A673 (cell line): Measurements from ENCODE around the gene CLIC6. TPM values are rescaled to one million over a fixed set of nuclear protein-coding genes. Genes with fewer than 3 reads are reported as not detected.

ENCODE experiments used
- BruUV-seq: library from RNA; stranded (reverse); fragments of 400-500 nt; replicated peaks from 2 replicates; lab custom pipeline; 2021; lab: Mats Ljungman, UMichigan
- CTCF ChIA-PET: fragments of 300-600 bp; sonication (Branson Sonifier 250); formaldehyde crosslinking; loops from one replicate; lab custom pipeline; 2022; ENCODE audit warnings: antibody characterized with exemption; lab: Charles Lee
- POLR2A ChIA-PET: fragments of 300-600 bp; sonication (Branson Sonifier 250); formaldehyde crosslinking; loops from one replicate; lab custom pipeline; 2022; ENCODE audit warnings: antibody characterized with exemption; ENCODE audit not compliant: low non-redundant PET; lab: Charles Lee
- DNase-seq: peaks from one replicate; pipeline ENCODE4 v3.0.0-alpha.2; 2015; ENCODE audit warnings: low spot score
- H3K27ac ChIP-seq: fragments of 200-600 bp; sonication (generic); 2 replicates; pipeline ENCODE4 v1.5.1; 2016; ENCODE audit warnings: mixed run types, low read depth, mild to moderate bottlenecking, mixed read lengths, antibody characterized with exemption, low read length; ENCODE audit not compliant: poor library complexity, severe bottlenecking
- H3K27me3 ChIP-seq: fragments of 200-600 bp; sonication (generic); replicated peaks from 2 replicates; pipeline ENCODE4 v1.6.1; 2017; ENCODE audit warnings: mixed run types, low read depth, mild to moderate bottlenecking, mixed read lengths, antibody characterized with exemption, low read length; ENCODE audit not compliant: insufficient read depth, poor library complexity
- H3K36me3 ChIP-seq: fragments of 200-600 bp; sonication (generic); 2 replicates; pipeline ENCODE4 v1.6.1; 2016; ENCODE audit warnings: mixed run types, mild to moderate bottlenecking, mixed read lengths, antibody characterized with exemption, low read length; ENCODE audit not compliant: insufficient read depth, poor library complexity, severe bottlenecking
- H3K4me1 ChIP-seq: fragments of 200-600 bp; sonication (generic); 2 replicates; pipeline ENCODE4 v1.6.1; 2017; ENCODE audit warnings: mixed run types, mild to moderate bottlenecking, mixed read lengths, antibody characterized with exemption, low read length; ENCODE audit not compliant: insufficient read depth, poor library complexity, severe bottlenecking
- H3K4me3 ChIP-seq: fragments of 200-600 bp; sonication (generic); 2 replicates; pipeline ENCODE4 v1.5.1; 2016; ENCODE audit warnings: low read depth, mixed run types, mild to moderate bottlenecking, mixed read lengths, low read length; ENCODE audit not compliant: poor library complexity, severe bottlenecking
- H3K9me3 ChIP-seq: fragments of 200-600 bp; sonication (generic); 2 replicates; pipeline ENCODE4 v1.6.1; 2016; ENCODE audit warnings: mixed run types, low read depth, mild to moderate bottlenecking, mixed read lengths, antibody characterized with exemption, low read length; ENCODE audit not compliant: poor library complexity, severe bottlenecking
- EZH2 ChIP-seq: fragments of 200-600 bp; sonication (generic); IDR thresholded peaks from 2 replicates; pipeline ENCODE4 v1.6.1; 2017; ENCODE audit warnings: borderline replicate concordance, low read depth, mild to moderate bottlenecking, mixed read lengths, antibody characterized with exemption, low read length; ENCODE audit not compliant: poor library complexity, severe bottlenecking
- intact Hi-C: fragments of 100-400 bp; cut with micrococcal nuclease; formaldehyde crosslinking; loops from one replicate; pipeline ENCODE4 v1.10.0; 2022; ENCODE audit not compliant: unreplicated experiment
- total RNA-seq: library from RNA; stranded (reverse); gene quantifications from 2 replicates; pipeline ENCODE4 v1.2.3, GENCODE V29; 2021
- TF ChIP-seq, protein P1 (sequence below): fragments of 300-800, 200-600 bp; sonication (generic); conservative IDR thresholded peaks from 2 replicates; pipeline ENCODE4 v1.5.1; 2017; ENCODE audit warnings: low read depth, mild to moderate bottlenecking, antibody characterized with exemption, low read length, moderate library complexity, mixed read lengths

Gene CLIC6
- total RNA-seq, 1 experiment from 2014 or later: not detected

DNA sequence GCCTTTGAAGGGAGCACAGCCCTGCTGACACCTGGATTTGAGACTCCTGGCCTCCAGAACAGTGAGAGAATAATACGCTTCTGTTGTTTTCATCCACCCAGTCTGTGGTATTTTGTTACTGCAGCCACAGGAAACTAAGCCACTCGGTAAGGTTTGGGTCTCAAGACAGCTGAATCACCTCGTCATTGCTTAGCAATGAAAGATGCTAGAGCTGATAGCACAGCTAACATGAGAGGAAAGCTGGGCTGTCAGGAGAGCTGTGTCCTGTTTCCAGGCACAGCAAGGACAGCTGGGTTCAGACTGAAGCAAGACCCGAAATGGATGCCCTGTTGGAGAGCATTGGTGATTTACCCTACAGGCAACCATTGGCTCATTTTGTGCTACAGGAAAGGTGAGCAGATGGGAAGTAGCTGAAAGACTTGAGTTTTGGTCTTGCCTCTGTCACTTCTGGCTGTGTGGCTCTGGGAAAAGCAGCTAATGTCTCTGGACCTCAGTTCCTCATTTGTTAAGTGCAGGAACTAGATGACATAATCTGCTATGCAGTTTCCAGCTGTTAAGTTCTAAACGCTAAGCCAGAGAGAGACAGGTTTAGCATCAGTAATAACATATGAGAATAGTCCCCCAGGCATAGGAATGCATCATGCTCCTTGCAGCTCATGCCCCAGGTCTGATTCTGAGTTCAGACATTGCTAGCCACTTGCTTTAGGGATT is 58.0 kb downstream of the CLIC6 start:
- POLR2A ChIA-PET: no interaction called here
- H3K27me3 ChIP-seq: no peaks in the 10 kb centered on the region
- H3K36me3 ChIP-seq: no peaks in the 10 kb centered on the region
- H3K9me3 ChIP-seq: no peaks in the 10 kb centered on the region
- H3K4me3 ChIP-seq: no peak overlapping the region
- no TSS peak for BruUV-seq
- CTCF ChIA-PET: no interaction called here
- TF ChIP-seq EZH2: no peak
- TF ChIP-seq, protein P1, sequence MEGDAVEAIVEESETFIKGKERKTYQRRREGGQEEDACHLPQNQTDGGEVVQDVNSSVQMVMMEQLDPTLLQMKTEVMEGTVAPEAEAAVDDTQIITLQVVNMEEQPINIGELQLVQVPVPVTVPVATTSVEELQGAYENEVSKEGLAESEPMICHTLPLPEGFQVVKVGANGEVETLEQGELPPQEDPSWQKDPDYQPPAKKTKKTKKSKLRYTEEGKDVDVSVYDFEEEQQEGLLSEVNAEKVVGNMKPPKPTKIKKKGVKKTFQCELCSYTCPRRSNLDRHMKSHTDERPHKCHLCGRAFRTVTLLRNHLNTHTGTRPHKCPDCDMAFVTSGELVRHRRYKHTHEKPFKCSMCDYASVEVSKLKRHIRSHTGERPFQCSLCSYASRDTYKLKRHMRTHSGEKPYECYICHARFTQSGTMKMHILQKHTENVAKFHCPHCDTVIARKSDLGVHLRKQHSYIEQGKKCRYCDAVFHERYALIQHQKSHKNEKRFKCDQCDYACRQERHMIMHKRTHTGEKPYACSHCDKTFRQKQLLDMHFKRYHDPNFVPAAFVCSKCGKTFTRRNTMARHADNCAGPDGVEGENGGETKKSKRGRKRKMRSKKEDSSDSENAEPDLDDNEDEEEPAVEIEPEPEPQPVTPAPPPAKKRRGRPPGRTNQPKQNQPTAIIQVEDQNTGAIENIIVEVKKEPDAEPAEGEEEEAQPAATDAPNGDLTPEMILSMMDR: no peak
- DNase-seq: no peak
- H3K27ac ChIP-seq: no peak overlapping the region
- no peaks in the 10 kb centered on the region for H3K4me1 ChIP-seq
- intact Hi-C loops: no loop called here

DNA sequence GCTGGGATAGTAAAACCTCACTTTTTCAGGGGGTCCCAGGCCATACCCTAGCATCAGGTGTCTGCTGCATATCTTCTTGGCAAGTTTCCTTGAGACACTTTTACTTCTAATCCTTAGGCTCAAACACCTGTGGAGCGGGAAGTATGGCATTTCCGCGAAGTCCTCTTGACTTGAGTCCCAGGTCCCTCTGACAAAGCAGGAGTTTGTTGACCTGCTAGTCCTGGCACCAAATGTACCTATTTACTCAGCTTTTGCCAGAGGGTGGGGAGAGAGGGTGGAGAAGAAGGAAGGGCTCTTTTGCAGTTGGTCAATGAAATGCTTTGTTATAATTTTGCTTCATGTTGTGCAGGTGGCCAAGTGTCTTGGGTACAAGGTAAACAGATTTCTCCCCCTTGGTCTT is 59.7 kb downstream of the CLIC6 start:
- H3K27ac ChIP-seq: no peak overlapping the region
- no peaks in the 10 kb centered on the region for H3K36me3 ChIP-seq
- ChIA-PET CTCF (no interaction called here), POLR2A (no interaction called here)
- no peaks in the 10 kb centered on the region for H3K4me1 ChIP-seq
- no peak for TF ChIP-seq EZH2
- TF ChIP-seq, protein P1: no peak
- H3K4me3 ChIP-seq: no peak overlapping the region
- H3K27me3 ChIP-seq: no peaks in the 10 kb centered on the region
- intact Hi-C loops: no loop called here
- no peaks in the 10 kb centered on the region for H3K9me3 ChIP-seq
- BruUV-seq: no TSS peak
- DNase-seq: no peak

DNA sequence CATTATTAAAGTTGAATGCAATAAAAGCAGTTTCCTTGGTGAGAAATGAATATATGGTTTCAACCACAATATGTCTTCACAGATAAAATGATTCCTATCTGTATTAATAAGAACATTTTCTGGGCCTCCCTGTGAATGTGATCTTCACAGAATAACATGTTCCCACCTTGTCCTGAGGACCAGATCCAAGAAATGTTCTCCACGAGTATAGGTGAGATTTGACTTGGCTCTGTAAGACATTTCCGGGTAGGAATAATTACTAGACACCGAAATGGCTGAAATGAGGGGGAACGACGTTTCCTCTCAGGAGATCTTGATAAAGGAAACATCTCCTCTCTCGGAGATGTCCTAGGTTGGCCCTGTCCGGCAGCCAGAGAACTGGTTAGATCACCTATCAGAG is 61.4 kb downstream of the CLIC6 start:
- BruUV-seq: no TSS peak
- ChIA-PET POLR2A (no interaction called here), CTCF (no interaction called here)
- H3K27ac ChIP-seq: no peak overlapping the region
- no peaks in the 10 kb centered on the region for H3K4me1 ChIP-seq
- DNase-seq: no peak
- H3K27me3 ChIP-seq: no peaks in the 10 kb centered on the region
- no peaks in the 10 kb centered on the region for H3K9me3 ChIP-seq
- intact Hi-C loops: no loop called here
- no peak for TF ChIP-seq EZH2
- TF ChIP-seq, protein P1: no peak
- H3K36me3 ChIP-seq: no peaks in the 10 kb centered on the region
- H3K4me3 ChIP-seq: no peak overlapping the region
